OCI-LY1 (cell line): ENCODE measurements around the gene KRTDAP.

Experiments
- H2AFZ ChIP-seq: fragments of 200-600 bp; sonication (generic), shearing (Covaris generic); 2 replicates; pipeline ENCODE4 v1.6.0; 2014; ENCODE audit warnings: antibody characterized with exemption, mild to moderate bottlenecking, low read length
- H3F3A ChIP-seq: fragments of 200-600 bp; sonication (generic), shearing (Covaris generic); 2 replicates; pipeline ENCODE4 v1.6.0; 2014; ENCODE audit warnings: mild to moderate bottlenecking, antibody characterized with exemption, low read length, moderate library complexity; ENCODE audit not compliant: insufficient read depth
- H3K27ac ChIP-seq: fragments of 200-600 bp; sonication (generic); 2 replicates; pipeline ENCODE4 v1.5.1; 2014; ENCODE audit warnings: low read length, mixed run types, mild to moderate bottlenecking, low read depth; ENCODE audit not compliant: poor library complexity, severe bottlenecking
- H3K27me3 ChIP-seq: fragments of 200-600 bp; sonication (generic); 2 replicates; pipeline ENCODE4 v1.6.0; 2014; ENCODE audit warnings: antibody characterized with exemption, mild to moderate bottlenecking, low read length, moderate library complexity; ENCODE audit not compliant: insufficient read depth
- H3K36me3 ChIP-seq: fragments of 200-600 bp; sonication (generic); 2 replicates; pipeline ENCODE4 v1.6.1; 2014; ENCODE audit warnings: mild to moderate bottlenecking, antibody characterized with exemption, low read length, moderate library complexity, mixed read lengths; ENCODE audit not compliant: insufficient read depth
- H3K4me1 ChIP-seq: fragments of 200-600 bp; sonication (generic); 2 replicates; pipeline ENCODE4 v1.5.1; 2014; ENCODE audit warnings: mild to moderate bottlenecking, low read length, moderate library complexity; ENCODE audit not compliant: insufficient read depth, severe bottlenecking
- H3K4me2 ChIP-seq: fragments of 200-600 bp; sonication (generic), shearing (Covaris generic); 2 replicates; pipeline ENCODE4 v1.6.1; 2014; ENCODE audit warnings: low read length
- H3K4me3 ChIP-seq: fragments of 200-600 bp; sonication (generic); 2 replicates; pipeline ENCODE4 v1.5.1; 2014; ENCODE audit warnings: low read length, low read depth, mild to moderate bottlenecking, mixed read lengths; ENCODE audit not compliant: poor library complexity, severe bottlenecking
- H3K79me2 ChIP-seq: fragments of 200-600 bp; shearing (Covaris generic); 2 replicates; pipeline ENCODE4 v1.6.1; 2016; ENCODE audit warnings: mixed run types, low read length, mixed read lengths; ENCODE audit not compliant: insufficient read depth
- H3K9ac ChIP-seq: fragments of 200-600 bp; sonication (generic), shearing (Covaris generic); 2 replicates; pipeline ENCODE4 v1.6.1; 2014; ENCODE audit warnings: mild to moderate bottlenecking, low read length, mixed read lengths
- H3K9me2 ChIP-seq: fragments of 200-600 bp; sonication (generic), shearing (Covaris generic); 2 replicates; pipeline ENCODE4 v1.6.1; 2014; ENCODE audit warnings: low read depth, mild to moderate bottlenecking, low read length, mixed read lengths
- H3K9me3 ChIP-seq: fragments of 200-600 bp; shearing (Covaris generic); 2 replicates; pipeline ENCODE4 v1.6.1; 2014; ENCODE audit warnings: low read length, mixed read lengths
- H4K20me1 ChIP-seq: fragments of 200-600 bp; sonication (generic), shearing (Covaris generic); 2 replicates; pipeline ENCODE4 v1.6.0; 2016; ENCODE audit warnings: mild to moderate bottlenecking, low read length; ENCODE audit not compliant: insufficient read depth
- EZH2 ChIP-seq: fragments of 200-600 bp; sonication (generic), shearing (Covaris generic); IDR thresholded peaks from 2 replicates; pipeline ENCODE4 v1.8.0; 2017; ENCODE audit warnings: borderline replicate concordance, mixed run types, mild to moderate bottlenecking, antibody characterized with exemption, low read length, moderate library complexity, mixed read lengths
- TF ChIP-seq, protein P1 (sequence below): fragments of 200-600 bp; sonication (generic), shearing (Covaris generic); IDR thresholded peaks from 2 replicates; pipeline ENCODE4 v1.5.1; 2017; ENCODE audit warnings: mild to moderate bottlenecking, antibody characterized with exemption, low read length, moderate library complexity, mixed read lengths

KRTDAP gene

DNA sequence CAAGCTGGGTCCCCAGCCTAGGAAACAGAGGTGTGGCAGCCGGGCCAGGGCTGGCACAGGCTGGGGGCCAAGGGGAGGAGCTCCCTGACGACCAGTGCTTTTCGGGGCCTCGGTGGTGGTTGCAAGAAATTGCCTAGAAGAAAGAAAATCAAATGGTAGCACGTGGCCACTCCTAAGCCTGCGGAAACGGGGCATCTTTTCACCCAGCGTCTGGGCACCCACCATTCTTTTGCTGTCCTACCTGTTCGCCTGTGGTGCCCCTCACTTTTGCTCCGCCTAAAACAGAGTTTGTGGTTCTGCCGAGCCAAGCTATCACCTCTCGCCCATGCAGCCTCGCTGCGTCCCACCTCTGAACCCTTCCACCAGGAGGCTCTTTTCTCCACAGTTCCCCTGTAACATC lies 7.1 kb upstream of the KRTDAP start:
- H3K9ac ChIP-seq = no peak overlapping the region
- H3K4me3 ChIP-seq = no peak overlapping the region
- no peaks in the 10 kb centered on the region for H3K9me2 ChIP-seq
- no peaks in the 10 kb centered on the region for H3F3A ChIP-seq
- H3K36me3 ChIP-seq = no peaks in the 10 kb centered on the region
- H3K4me2 ChIP-seq = no peak overlapping the region
- no peak overlapping the region for H2AFZ ChIP-seq
- no peaks in the 10 kb centered on the region for H3K79me2 ChIP-seq
- H3K9me3 ChIP-seq = no peaks in the 10 kb centered on the region
- TF ChIP-seq EZH2 = no peak
- TF ChIP-seq, protein P1, sequence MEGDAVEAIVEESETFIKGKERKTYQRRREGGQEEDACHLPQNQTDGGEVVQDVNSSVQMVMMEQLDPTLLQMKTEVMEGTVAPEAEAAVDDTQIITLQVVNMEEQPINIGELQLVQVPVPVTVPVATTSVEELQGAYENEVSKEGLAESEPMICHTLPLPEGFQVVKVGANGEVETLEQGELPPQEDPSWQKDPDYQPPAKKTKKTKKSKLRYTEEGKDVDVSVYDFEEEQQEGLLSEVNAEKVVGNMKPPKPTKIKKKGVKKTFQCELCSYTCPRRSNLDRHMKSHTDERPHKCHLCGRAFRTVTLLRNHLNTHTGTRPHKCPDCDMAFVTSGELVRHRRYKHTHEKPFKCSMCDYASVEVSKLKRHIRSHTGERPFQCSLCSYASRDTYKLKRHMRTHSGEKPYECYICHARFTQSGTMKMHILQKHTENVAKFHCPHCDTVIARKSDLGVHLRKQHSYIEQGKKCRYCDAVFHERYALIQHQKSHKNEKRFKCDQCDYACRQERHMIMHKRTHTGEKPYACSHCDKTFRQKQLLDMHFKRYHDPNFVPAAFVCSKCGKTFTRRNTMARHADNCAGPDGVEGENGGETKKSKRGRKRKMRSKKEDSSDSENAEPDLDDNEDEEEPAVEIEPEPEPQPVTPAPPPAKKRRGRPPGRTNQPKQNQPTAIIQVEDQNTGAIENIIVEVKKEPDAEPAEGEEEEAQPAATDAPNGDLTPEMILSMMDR = no peak
- peaks cover 11% of the 10 kb centered on the region for H3K27me3 ChIP-seq
- H3K4me1 ChIP-seq = no peaks in the 10 kb centered on the region
- no peaks in the 10 kb centered on the region for H4K20me1 ChIP-seq
- H3K27ac ChIP-seq = no peak overlapping the region

DNA sequence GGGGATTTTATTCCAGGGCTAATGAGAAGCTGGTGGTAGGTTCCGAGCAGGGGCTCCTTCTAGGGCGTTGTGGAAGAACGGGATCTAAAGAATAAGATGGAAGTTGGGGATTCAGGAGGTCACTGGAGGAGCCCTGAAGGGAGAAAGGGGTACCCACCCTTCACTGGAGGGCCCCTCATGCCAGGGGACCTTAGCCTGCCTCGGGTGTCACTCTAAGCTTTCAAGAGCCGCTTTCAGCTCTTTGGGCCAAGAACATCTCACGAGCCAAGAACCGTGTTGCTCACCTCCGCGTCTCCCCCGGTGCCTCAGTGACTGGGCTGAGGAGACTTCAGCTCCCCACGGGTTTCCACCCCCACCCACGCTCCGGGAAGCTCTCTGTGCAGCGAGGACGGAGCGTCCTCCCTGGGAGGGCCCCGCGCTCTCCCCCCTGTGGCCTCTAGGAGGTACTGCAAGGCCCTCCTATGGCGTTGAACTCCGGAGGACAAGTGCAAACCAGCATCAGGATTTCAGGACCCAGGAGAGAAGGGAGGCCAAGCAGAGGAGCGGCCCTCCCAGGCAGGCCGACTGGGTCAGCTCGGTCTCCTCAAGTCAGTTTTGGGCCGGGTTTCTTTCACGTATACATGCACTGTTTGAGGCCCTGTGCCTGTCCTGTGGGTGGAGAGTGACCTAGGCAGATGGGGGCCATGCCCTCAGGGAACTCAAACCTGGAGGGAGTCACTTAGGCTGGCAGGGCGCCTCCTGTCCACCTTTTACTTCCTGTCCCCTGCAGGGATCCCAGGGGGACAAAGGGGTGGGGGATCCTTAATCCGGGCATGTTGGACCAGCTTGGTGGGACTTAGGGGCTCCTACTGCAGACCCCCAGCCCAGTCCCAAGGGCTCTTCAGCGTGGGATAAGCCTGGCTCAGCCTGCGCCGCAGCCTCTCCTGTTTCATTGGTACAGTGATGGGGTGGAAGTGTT lies 5.1 kb upstream of the KRTDAP start:
- H3K4me3 ChIP-seq = no peak overlapping the region

DNA sequence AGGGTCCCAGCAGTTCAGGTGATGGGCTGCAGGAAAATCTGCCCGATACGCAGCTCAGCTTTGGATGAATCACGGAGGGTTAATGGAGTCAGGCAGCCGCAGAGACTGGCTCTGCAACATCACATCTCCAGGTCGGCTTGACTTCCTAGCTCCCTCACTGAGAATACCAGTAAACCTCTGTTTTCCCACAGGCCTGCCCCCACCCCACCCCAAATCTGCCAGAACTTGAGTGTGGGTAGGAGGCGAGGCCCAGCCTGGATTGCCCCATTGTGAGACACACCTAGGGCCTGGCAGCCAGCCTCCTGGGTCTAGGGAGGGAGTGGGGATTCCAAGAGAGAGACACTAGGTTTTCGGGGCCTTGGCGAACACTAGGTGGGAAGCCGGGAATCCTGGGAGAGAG lies 3.7 kb upstream of the KRTDAP start:
- no peaks in the 10 kb centered on the region for H3K36me3 ChIP-seq
- no peak overlapping the region for H3K9ac ChIP-seq
- H3K4me2 ChIP-seq = no peak overlapping the region
- H3K4me1 ChIP-seq = no peaks in the 10 kb centered on the region
- no peak overlapping the region for H2AFZ ChIP-seq
- H3K79me2 ChIP-seq = no peaks in the 10 kb centered on the region
- no peak overlapping the region for H3K4me3 ChIP-seq
- peaks cover 21% of the 10 kb centered on the region for H3K27me3 ChIP-seq
- H3K9me2 ChIP-seq = no peaks in the 10 kb centered on the region
- no peaks in the 10 kb centered on the region for H3F3A ChIP-seq
- H3K9me3 ChIP-seq = no peaks in the 10 kb centered on the region
- no peak for TF ChIP-seq EZH2
- TF ChIP-seq, protein P1 = no peak
- H4K20me1 ChIP-seq = no peaks in the 10 kb centered on the region
- H3K27ac ChIP-seq = no peak overlapping the region

More for the DNA sequence above, 5.1 kb upstream of the KRTDAP start:
- Histone ChIP-seq H3K4me1 (no peaks in the 10 kb centered on the region), H3K9me2 (no peaks in the 10 kb centered on the region), H3K9ac (no peak overlapping the region), H3F3A (no peaks in the 10 kb centered on the region), H3K4me2 (no peak overlapping the region), H3K27ac (no peak overlapping the region), H2AFZ (no peak overlapping the region), H3K27me3 (peaks cover 21% of the 10 kb centered on the region), H3K36me3 (no peaks in the 10 kb centered on the region), H3K79me2 (no peaks in the 10 kb centered on the region), H4K20me1 (no peaks in the 10 kb centered on the region), H3K9me3 (no peaks in the 10 kb centered on the region)
- TF ChIP-seq, protein P1 = peak; percentile 87
- TF ChIP-seq EZH2 = no peak
